HCEC 1CT (cell line): ENCODE measurements around the gene C11orf42.

ENCODE experiments used
- DNase-seq: peaks from one replicate; pipeline ENCODE4 v3.0.0-alpha.2; 2017

The C11orf42 gene

GRCh38 chr11:6205366-6205765 lies at the start of gene C11orf42:
C11orf42 (plus strand) TSS chr11:6205557; CDS start chr11:6205616, 59 bp downstream.
- no peak for DNase-seq

GRCh38 chr11:6156628-6157359 lies 48.6 kb upstream of the C11orf42 start:
- DNase-seq = no peak

- no peak for DNase-seq
Observed at GRCh38 chr11:6170226-6170625, 35.1 kb upstream of the C11orf42 start, which contains the start of gene OR52B2. OR52B2 (minus strand) TSS chr11:6170326; CDS start chr11:6170326, 0 bp downstream.

- DNase-seq = no peak
Observed at GRCh38 chr11:6175440-6175839, 29.9 kb upstream of the C11orf42 start.

- no peak for DNase-seq
Observed at GRCh38 chr11:6191742-6192141, 13.6 kb upstream of the C11orf42 start.

GRCh38 chr11:6194065-6194581 lies 11.2 kb upstream of the C11orf42 start:
- DNase-seq = no peak

- no peak for DNase-seq
Observed at GRCh38 chr11:6196396-6196795, 9.0 kb upstream of the C11orf42 start.

- no peak for DNase-seq
Observed at GRCh38 chr11:6197466-6198200, 7.7 kb upstream of the C11orf42 start.

- no peak for DNase-seq
Observed at GRCh38 chr11:6199174-6199810, 6.1 kb upstream of the C11orf42 start, which contains the start of gene OR52W1. OR52W1 (plus strand) TSS chr11:6199224; CDS start chr11:6199224, 0 bp downstream.

- DNase-seq = no peak
Observed at GRCh38 chr11:6200975-6201374, 4.4 kb upstream of the C11orf42 start.

- no peak for DNase-seq
Observed at GRCh38 chr11:6201481-6201880, 3.9 kb upstream of the C11orf42 start.

GRCh38 chr11:6202041-6202440 lies 3.3 kb upstream of the C11orf42 start:
- DNase-seq = no peak

GRCh38 chr11:6203327-6203726 lies 2.0 kb upstream of the C11orf42 start:
- no peak for DNase-seq

GRCh38 chr11:6204706-6205105 lies 651 bp upstream of the C11orf42 start:
- no peak for DNase-seq

- DNase-seq = no peak
Observed at GRCh38 chr11:6206456-6207180, 1.3 kb downstream of the C11orf42 start.

- DNase-seq = no peak
Observed at GRCh38 chr11:6209801-6210200, 4.4 kb downstream of the C11orf42 start.

- no peak for DNase-seq
Observed at GRCh38 chr11:6210274-6210955, 5.1 kb downstream of the C11orf42 start.

- no peak for DNase-seq
Observed at GRCh38 chr11:6214530-6214929, 9.2 kb downstream of the C11orf42 start.

- no peak for DNase-seq
Observed at GRCh38 chr11:6216501-6216900, 11.1 kb downstream of the C11orf42 start.

GRCh38 chr11:6217722-6218121 lies 12.4 kb downstream of the C11orf42 start:
- DNase-seq = no peak

- DNase-seq = peak; percentile 91
Observed at GRCh38 chr11:6219359-6219758, 14.0 kb downstream of the C11orf42 start.

- no peak for DNase-seq
Observed at GRCh38 chr11:6223854-6224253, 18.5 kb downstream of the C11orf42 start.
